AG04449 (cell line): ENCODE results near the gene EVA1A.

Experiments used
- CTCF ChIA-PET: fragments of 350-600 bp; formaldehyde crosslinking; extraction: SDS; loops from one replicate; lab custom pipeline; 2021; ENCODE audit warnings: antibody characterized with exemption; lab: Yijun Ruan, JAX
- POLR2A ChIA-PET: fragments of 400-600, 350-600 bp; formaldehyde crosslinking; extraction: SDS; loops from one replicate; lab custom pipeline; 2020; ENCODE audit warnings: antibody characterized with exemption, inconsistent platforms; lab: Yijun Ruan, JAX
- DNase-seq: peaks from one replicate; pipeline ENCODE4 v3.0.0-alpha.2; 2010; ENCODE audit warnings: low read depth, low spot score
- H3K4me3 ChIP-seq: 2 replicates; pipeline ENCODE4 v1.5.1; 2011; ENCODE audit warnings: low read depth, mild to moderate bottlenecking, control low read depth, low read length
- CTCF ChIP-seq: IDR thresholded peaks from one replicate; pipeline ENCODE4 v1.5.1; 2011; ENCODE audit warnings: mild to moderate bottlenecking, moderate library complexity, low read length, control low read depth, inconsistent platforms; ENCODE audit not compliant: insufficient read depth; ENCODE audit errors: missing control alignments

Gene EVA1A

GRCh38 chr2:75564026-75564688, 3.4 kb upstream of the EVA1A start:
- no peak overlapping the region for H3K4me3 ChIP-seq
- DNase-seq, result no peak
- POLR2A ChIA-PET, result interaction anchor here (0.6 to 1.2 kb wide), 2 partner anchors 32 to 42 kb away, joined by 3 read pairs; no protein-coding TSS in a partner anchor
- CTCF ChIA-PET, result interaction anchor here (0.8 to 10.0 kb wide), 8 partner anchors 8 to 98 kb away, joined by 3 to 104 read pairs (median 15); no protein-coding TSS in a partner anchor
- no peak for TF ChIP-seq CTCF

GRCh38 chr2:75563591-75563990, 2.9 kb upstream of the EVA1A start:
- DNase-seq, result no peak
- TF ChIP-seq CTCF, result no peak
- ChIA-PET CTCF (interaction anchor here (0.8 to 10.0 kb wide), 6 partner anchors 11 to 97 kb away, joined by 3 to 104 read pairs (median 24); no protein-coding TSS in a partner anchor), POLR2A (no interaction called here)
- no peak overlapping the region for H3K4me3 ChIP-seq

DNA sequence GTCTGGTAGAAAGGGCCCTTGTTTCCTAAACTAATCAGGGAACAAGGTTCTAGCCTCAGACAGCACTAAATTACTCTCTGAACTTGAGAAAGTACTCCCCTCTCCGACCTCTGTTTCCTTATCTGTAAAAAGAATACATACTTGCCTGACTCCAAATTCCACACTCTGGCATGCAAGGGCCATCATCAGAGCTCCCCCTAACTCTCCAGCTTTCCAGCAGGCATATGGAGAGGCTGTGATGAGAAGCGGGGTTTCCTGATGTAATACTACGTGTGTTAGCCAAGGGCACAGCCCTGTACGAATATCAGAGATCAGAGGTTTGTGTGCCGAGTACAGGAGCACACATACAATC, 1.8 kb upstream of the EVA1A start:
- no peak for TF ChIP-seq CTCF
- POLR2A ChIA-PET, result interaction anchor here (0.7 to 4.0 kb wide), 4 partner anchors 16 to 48 kb away, joined by 3 to 53 read pairs (median 4); no protein-coding TSS in a partner anchor
- H3K4me3 ChIP-seq, result no peak overlapping the region
- DNase-seq, result no peak
- CTCF ChIA-PET, result interaction anchor here (0.8 to 10.0 kb wide), 12 partner anchors 8 to 96 kb away, joined by 3 to 104 read pairs (median 8); no protein-coding TSS in a partner anchor

GRCh38 chr2:75561566-75562512, 1.1 kb upstream of the EVA1A start:
- POLR2A ChIA-PET, result interaction anchor here (0.7 to 4.0 kb wide), 13 partner anchors 9 to 221 kb away, joined by 3 to 53 read pairs (median 4); no protein-coding TSS in a partner anchor
- TF ChIP-seq CTCF, result no peak
- no peak for DNase-seq
- CTCF ChIA-PET, result interaction anchor here (0.8 to 10.0 kb wide), 16 partner anchors 8 to 99 kb away, joined by 3 to 104 read pairs (median 8); no protein-coding TSS in a partner anchor
- peak overlapping the region; percentile 83 for H3K4me3 ChIP-seq

DNA sequence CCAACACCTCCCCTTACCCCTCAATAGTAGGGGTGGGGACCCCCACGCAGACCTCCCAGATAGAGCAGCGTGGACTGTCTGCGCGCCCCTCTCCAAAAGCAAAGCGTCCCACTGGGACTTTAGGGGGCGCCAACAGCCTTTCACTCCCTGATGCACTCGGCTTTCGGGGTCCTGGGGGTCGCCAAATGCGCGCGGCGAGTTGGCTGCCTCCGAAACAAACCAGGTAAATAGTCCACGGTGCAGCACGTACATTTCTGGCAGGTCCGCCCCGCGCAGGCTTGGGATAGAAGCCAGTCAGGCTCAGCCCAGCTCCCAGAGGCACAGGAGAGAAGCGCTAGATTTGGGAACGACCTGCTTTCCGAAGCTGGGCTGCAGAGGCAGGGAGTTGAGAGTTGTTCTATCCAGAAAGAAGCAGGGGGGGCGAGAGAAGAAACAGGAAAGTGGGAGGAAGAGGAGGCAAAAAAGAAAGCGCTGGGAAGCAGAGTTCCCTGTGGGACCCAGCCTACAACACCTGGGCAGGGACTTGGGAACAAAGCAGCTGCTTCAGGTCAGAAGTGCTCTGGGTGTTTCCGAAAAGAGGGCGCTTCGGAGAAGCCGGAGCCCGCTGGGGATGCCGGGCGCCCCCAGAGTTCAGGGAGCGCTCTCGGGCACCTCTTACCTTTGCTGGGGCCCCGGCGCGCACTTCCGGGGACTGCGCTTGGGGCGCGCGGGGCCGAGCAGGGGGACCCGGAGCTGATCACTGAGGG, 544 bp downstream of the EVA1A start:
- TF ChIP-seq CTCF, result peak; percentile 49
- peak overlapping the region; percentile 83 for H3K4me3 ChIP-seq
- POLR2A ChIA-PET, result interaction anchor here (1.1 to 4.0 kb wide), 5 partner anchors 32 to 48 kb away, joined by 4 to 53 read pairs (median 7); no protein-coding TSS in a partner anchor
- CTCF ChIA-PET, result interaction anchor here (1.0 to 10.0 kb wide), 11 partner anchors 9 to 97 kb away, joined by 3 to 104 read pairs (median 9); no protein-coding TSS in a partner anchor
- DNase-seq, result no peak
